Liver (tissue), 3 donors: Measurements from ENCODE around the gene RADIL.

Experiments
- ATF3 ChIP-seq: IDR thresholded peaks from 2 replicates; pipeline ENCODE4 v1.6.1; 2016; ENCODE audit warnings: antibody characterized with exemption
- CTCF ChIP-seq: fragments of 150-350 bp; IDR thresholded peaks from 2 replicates; pipeline ENCODE4 v1.5.1; 2017; ENCODE audit warnings: improper control_type of control experiment, low read depth, low read length; ENCODE audit not compliant: missing input control
- EGR1 ChIP-seq, 2 donors: IDR thresholded peaks; 2 replicates each; pipeline ENCODE4 v1.6.1; 2016 to 2018; ENCODE audit warnings: antibody characterized with exemption in 2 of 2, low read depth in 2 of 2
- GABPA ChIP-seq, 2 donors: IDR thresholded peaks in 1 of 2; conservative IDR thresholded peaks in 1 of 2; 2 replicates each; pipeline ENCODE4 v1.6.1; 2016; ENCODE audit warnings: antibody characterized with exemption in 2 of 2, mild to moderate bottlenecking in 1 of 2, moderate library complexity in 1 of 2
- HNF4G ChIP-seq: IDR thresholded peaks from 2 replicates; pipeline ENCODE4 v1.6.1; 2016; ENCODE audit warnings: antibody characterized with exemption
- JUND ChIP-seq, 2 donors: IDR thresholded peaks; 2 replicates each; pipeline ENCODE4 v1.6.1; 2016; ENCODE audit warnings: antibody characterized with exemption in 2 of 2
- MAX ChIP-seq: IDR thresholded peaks from 2 replicates; pipeline ENCODE4 v1.6.1; 2016; ENCODE audit warnings: antibody characterized with exemption
- NR2F2 ChIP-seq: IDR thresholded peaks from 2 replicates; pipeline ENCODE4 v1.6.1; 2016; ENCODE audit warnings: antibody characterized with exemption
- RAD21 ChIP-seq, 2 donors: IDR thresholded peaks; 2 replicates each; pipeline ENCODE4 v1.6.1; 2016; ENCODE audit warnings: antibody characterized with exemption in 2 of 2, mild to moderate bottlenecking in 2 of 2
- REST ChIP-seq: IDR thresholded peaks from 2 replicates; pipeline ENCODE4 v1.6.1; 2016; ENCODE audit warnings: antibody characterized with exemption, mild to moderate bottlenecking
- SP1 ChIP-seq: IDR thresholded peaks from 2 replicates; pipeline ENCODE4 v1.6.1; 2018; ENCODE audit warnings: antibody characterized with exemption, mild to moderate bottlenecking
- TAF1 ChIP-seq: conservative IDR thresholded peaks from 2 replicates; pipeline ENCODE4 v1.6.1; 2016; ENCODE audit warnings: antibody characterized with exemption, mild to moderate bottlenecking
- YY1 ChIP-seq: IDR thresholded peaks from 2 replicates; pipeline ENCODE4 v1.6.1; 2016; ENCODE audit warnings: antibody characterized with exemption, mild to moderate bottlenecking
- donor health status: healthy.
- donor health status: healthy.

- TF ChIP-seq YY1 (no peak), TAF1 (no peak), CTCF (no peak), REST (no peak), MAX (no peak), GABPA (IDR thresholded peaks at IDR 0.05 in 1 of 2, conservative IDR thresholded peaks at IDR 0.05 in 1 of 2) (no peak), NR2F2 (no peak), ATF3 (no peak), HNF4G (no peak), JUND (IDR thresholded peaks at IDR 0.05) (no peak), EGR1 (IDR thresholded peaks at IDR 0.05; ENCODE audit: low read depth in 2 of 2) (no peak), RAD21 (IDR thresholded peaks at IDR 0.05) (no peak), SP1 (no peak)
These were observed 98.7 kb downstream of the RADIL start for GRCh38 chr7:4784799-4785198.
